ENCODE results near the gene UHRF2.

- TF ChIP-seq CTCF (IDR thresholded peaks at IDR 0.05), result no peak
- TF ChIP-seq ZFX (IDR thresholded peaks at IDR 0.05; ENCODE audit: borderline replicate concordance), result no peak
Observed at GRCh38 chr9:6489099-6489498, 76.1 kb downstream of the UHRF2 start.
